LNCaP clone FGC (cell line): ENCODE data around the gene TMEM144.

ENCODE experiments used
- DNase-seq: peaks from one replicate; pipeline ENCODE4 v3.0.0-alpha.2; 2011; ENCODE audit warnings: low read depth
- H3K4me3 ChIP-seq: 2 replicates; pipeline ENCODE4 v1.5.1; 2011; ENCODE audit warnings: mild to moderate bottlenecking, low read depth, low read length, control low read depth
- TF ChIP-seq, protein P1 (sequence below): IDR thresholded peaks from 2 replicates; pipeline ENCODE4 v1.5.1; 2012; ENCODE audit warnings: mild to moderate bottlenecking; ENCODE audit not compliant: control insufficient read depth, insufficient read depth; ENCODE audit errors: extremely low read depth

The TMEM144 gene

DNA sequence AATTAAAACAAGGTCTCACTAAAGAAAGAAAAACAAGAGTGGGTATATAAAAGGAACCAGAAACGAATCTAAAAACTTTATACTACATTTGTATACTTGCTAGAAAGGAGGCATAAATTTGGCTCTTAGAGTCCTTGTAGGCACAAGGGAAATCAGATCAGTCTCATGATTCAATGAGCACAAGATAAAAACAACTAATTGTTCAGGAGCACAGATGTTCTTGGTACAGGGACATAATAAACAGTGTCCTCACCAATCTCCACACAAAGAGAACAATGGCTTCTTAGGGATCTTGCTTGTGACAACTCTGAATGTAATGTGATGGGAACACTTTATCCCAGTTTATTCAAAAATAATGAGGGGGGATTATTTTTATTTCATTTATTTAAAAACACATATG lies 28.3 kb downstream of the TMEM144 start:
- TF ChIP-seq, protein P1, sequence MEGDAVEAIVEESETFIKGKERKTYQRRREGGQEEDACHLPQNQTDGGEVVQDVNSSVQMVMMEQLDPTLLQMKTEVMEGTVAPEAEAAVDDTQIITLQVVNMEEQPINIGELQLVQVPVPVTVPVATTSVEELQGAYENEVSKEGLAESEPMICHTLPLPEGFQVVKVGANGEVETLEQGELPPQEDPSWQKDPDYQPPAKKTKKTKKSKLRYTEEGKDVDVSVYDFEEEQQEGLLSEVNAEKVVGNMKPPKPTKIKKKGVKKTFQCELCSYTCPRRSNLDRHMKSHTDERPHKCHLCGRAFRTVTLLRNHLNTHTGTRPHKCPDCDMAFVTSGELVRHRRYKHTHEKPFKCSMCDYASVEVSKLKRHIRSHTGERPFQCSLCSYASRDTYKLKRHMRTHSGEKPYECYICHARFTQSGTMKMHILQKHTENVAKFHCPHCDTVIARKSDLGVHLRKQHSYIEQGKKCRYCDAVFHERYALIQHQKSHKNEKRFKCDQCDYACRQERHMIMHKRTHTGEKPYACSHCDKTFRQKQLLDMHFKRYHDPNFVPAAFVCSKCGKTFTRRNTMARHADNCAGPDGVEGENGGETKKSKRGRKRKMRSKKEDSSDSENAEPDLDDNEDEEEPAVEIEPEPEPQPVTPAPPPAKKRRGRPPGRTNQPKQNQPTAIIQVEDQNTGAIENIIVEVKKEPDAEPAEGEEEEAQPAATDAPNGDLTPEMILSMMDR: no peak
- DNase-seq: no peak
- no peak overlapping the region for H3K4me3 ChIP-seq

DNA sequence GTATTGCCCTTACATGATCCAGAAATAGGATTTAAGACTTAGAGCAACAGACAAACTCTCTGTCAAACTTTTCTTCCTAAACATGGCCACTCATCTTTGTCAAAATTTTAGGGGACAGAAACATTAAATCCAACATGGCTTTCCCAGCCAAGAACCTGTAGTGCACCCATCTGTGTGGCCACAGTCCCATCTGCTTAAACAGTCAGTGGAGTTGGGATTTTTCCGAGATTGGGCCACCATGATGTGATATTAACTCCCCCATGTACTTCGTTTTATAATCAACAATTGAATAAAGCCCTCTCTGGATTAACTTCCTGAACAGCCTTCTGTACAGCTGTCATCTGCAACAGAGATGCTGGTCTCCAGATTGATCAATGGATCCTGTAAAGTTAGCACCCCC lies 28.9 kb downstream of the TMEM144 start:
- TF ChIP-seq, protein P1: no peak

DNA sequence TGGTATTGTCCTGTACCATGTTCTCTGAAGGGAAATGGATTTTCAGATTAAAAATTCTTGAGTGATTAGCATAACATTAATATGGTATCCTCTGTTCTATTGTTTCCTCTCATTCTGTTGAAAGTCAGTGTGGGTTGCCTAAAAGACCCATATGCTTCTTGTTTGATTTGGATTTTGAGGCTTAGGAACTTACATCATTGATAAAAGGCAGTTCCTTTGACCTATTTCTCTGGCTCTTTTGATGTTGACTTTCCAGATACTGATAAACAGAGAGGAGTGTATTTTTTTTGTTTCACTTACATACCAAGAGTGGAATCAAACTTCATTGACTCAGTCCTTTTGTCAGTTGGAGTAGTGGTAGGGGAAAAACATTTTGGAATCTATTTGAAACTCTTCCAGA lies 32.8 kb downstream of the TMEM144 start:
- no peak for DNase-seq
- TF ChIP-seq, protein P1: no peak
- H3K4me3 ChIP-seq: no peak overlapping the region

More for the DNA sequence above, 28.9 kb downstream of the TMEM144 start:
- no peak overlapping the region for H3K4me3 ChIP-seq
- DNase-seq: no peak

DNA sequence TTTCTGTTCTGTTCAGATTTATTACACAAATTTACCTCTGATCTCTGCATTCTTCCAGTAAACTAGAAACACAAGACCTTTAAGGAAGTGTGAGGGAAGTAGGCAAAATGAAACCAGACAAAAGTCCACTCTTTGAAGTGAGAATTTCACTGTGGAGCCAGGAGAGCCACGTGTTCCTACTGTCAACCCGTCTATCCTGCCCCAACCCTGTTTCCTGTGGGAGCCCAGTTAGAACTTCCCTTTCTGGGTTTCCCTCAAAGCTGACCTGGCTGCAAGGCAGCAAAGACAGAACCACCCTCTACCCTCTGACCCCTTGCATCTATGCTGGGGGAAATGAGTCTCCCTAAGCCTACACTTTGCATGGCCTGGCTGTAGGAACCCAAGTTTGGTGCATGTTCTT lies 40.0 kb downstream of the TMEM144 start:
- no peak for DNase-seq
- H3K4me3 ChIP-seq: no peak overlapping the region
- TF ChIP-seq, protein P1: no peak

DNA sequence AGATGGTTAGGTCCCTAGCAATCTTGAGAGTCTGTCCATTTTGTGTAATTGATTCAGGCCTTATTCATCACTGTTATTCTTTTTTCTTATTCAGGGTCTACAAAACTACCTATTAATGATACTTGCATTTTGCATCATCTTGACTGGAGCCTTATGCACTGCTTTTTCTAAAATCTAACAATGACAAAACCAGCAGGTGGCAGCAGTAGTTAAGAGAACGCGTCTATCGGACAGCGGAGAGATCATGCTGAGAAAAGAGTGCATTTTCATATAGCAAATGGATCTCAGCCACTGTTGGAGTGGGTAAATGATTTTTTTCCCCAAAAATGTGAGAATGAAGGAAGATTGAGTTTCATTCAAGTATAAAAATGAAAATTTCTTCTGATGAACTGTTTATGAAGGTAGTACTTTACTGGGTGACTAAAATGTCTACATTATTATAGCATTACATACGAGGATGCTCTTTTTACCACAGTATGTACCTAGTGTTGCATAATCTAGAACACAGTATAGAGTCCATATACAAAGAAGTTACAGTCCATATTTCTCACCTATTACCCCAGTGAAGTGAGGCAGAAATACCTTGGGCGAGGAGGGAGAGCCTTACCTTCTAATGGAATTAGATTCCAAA lies 43.2 kb downstream of the TMEM144 start:
- no peak overlapping the region for H3K4me3 ChIP-seq
- TF ChIP-seq, protein P1: peak; percentile 73
- peak; percentile 25 for DNase-seq

DNA sequence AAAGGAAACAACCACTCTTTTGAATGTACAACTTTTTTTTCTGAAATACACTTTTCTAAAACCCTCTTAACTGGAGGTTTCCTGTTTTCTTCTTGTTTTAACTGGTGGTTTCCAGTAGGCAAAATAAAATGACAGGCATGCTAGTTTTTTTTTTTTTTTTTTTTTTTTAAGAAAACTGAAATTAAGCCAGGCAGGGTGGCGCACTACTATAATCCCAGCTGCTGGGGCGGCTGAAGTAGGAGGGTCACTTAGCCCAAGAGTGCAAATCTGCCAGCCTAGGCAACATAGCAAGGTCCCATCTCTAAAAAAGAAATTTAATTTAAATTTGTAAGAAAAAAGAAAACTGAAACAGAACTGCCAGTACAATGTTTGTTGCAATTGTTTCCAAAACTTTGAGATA lies 44.0 kb downstream of the TMEM144 start:
- DNase-seq: no peak
- H3K4me3 ChIP-seq: no peak overlapping the region
- TF ChIP-seq, protein P1: no peak

DNA sequence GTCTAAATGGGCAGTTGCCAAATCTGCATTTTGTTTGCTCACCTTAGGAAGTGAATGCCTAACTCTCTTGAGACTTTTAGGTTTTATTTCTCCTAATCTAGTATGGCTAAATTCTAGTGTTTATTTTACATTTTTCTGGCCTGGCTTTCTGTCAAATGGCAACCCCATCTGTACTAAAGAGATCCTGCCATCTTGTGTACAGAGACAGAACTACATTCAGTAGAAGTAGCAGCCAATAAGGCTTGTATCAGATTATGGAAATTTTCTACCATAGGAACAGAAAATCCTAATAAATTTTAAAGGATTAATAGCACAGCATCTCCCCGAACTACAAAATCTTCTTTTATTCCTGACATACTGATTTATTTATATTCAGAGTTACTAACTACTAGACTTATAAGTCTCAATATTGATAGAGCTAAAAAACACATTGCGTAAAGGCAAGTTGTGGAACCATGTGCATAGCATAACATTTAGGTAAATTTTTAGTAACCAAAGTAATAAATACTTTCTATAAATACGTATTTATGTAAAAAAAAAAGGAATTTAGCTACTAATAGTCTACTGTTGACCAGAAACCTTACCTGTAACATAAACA lies 45.5 kb downstream of the TMEM144 start:
- no peak overlapping the region for H3K4me3 ChIP-seq
- TF ChIP-seq, protein P1: peak; percentile 68
- DNase-seq: peak; percentile 40
